IMR-90 (cell line): ENCODE results near the gene HBEGF.

Source experiments
- BHLHE40 ChIP-seq: fragments of 150-350 bp; IDR thresholded peaks from 2 replicates; pipeline ENCODE4 v1.6.1; 2016; ENCODE audit warnings: mild to moderate bottlenecking, low read depth, low read length
- CEBPB ChIP-seq: IDR thresholded peaks from 2 replicates; pipeline ENCODE4 v1.6.1; 2012; ENCODE audit warnings: low read depth, low read length, improper control_type of control experiment
- CHD1 ChIP-seq: IDR thresholded peaks from 2 replicates; pipeline ENCODE4 v1.6.1; 2012; ENCODE audit warnings: low read depth, low read length, improper control_type of control experiment
- FOS ChIP-seq: fragments of 150-350 bp; IDR thresholded peaks from 2 replicates; pipeline ENCODE4 v1.6.1; 2016; ENCODE audit warnings: low read depth, low read length
- MAFK ChIP-seq: IDR thresholded peaks from 2 replicates; pipeline ENCODE4 v1.6.1; 2012; ENCODE audit warnings: low read depth, low read length, improper control_type of control experiment
- MXI1 ChIP-seq: IDR thresholded peaks from 2 replicates; pipeline ENCODE4 v1.6.1; 2012; ENCODE audit warnings: low read depth, mild to moderate bottlenecking, low read length, moderate library complexity, borderline replicate concordance
- NFE2L2 ChIP-seq: fragments of 150-350 bp; IDR thresholded peaks from 2 replicates; pipeline ENCODE4 v1.6.1; 2016; ENCODE audit warnings: low read depth, mild to moderate bottlenecking, low read length
- POLR2A ChIP-seq: IDR thresholded peaks from 2 replicates; pipeline ENCODE4 v1.6.1; 2012; ENCODE audit warnings: mild to moderate bottlenecking, low read depth, low read length
- RAD21 ChIP-seq: IDR thresholded peaks from 2 replicates; pipeline ENCODE4 v1.6.1; 2012; ENCODE audit warnings: low read length, improper control_type of control experiment
- RCOR1 ChIP-seq: IDR thresholded peaks from 2 replicates; pipeline ENCODE4 v1.6.1; 2012; ENCODE audit warnings: mild to moderate bottlenecking, low read length, improper control_type of control experiment; ENCODE audit not compliant: insufficient replicate concordance
- RFX5 ChIP-seq: IDR thresholded peaks from 2 replicates; pipeline ENCODE4 v1.8.0; 2012; ENCODE audit warnings: low read depth, mild to moderate bottlenecking, low read length, moderate library complexity
- SMC3 ChIP-seq: fragments of 150-350 bp; IDR thresholded peaks from 2 replicates; pipeline ENCODE4 v1.6.1; 2016; ENCODE audit warnings: low read depth, mild to moderate bottlenecking, antibody characterized with exemption, low read length, moderate library complexity
- TF ChIP-seq, protein P1 (sequence below): conservative IDR thresholded peaks from 2 replicates; pipeline ENCODE4 v1.5.1; 2012; ENCODE audit warnings: mild to moderate bottlenecking, low read depth, low read length, improper control_type of control experiment
- TF ChIP-seq, protein P2 (sequence below): fragments of 150-350 bp; IDR thresholded peaks from 2 replicates; pipeline ENCODE4 v1.6.1; 2017; ENCODE audit warnings: mild to moderate bottlenecking, antibody characterized with exemption, low read length, low read depth

DNA sequence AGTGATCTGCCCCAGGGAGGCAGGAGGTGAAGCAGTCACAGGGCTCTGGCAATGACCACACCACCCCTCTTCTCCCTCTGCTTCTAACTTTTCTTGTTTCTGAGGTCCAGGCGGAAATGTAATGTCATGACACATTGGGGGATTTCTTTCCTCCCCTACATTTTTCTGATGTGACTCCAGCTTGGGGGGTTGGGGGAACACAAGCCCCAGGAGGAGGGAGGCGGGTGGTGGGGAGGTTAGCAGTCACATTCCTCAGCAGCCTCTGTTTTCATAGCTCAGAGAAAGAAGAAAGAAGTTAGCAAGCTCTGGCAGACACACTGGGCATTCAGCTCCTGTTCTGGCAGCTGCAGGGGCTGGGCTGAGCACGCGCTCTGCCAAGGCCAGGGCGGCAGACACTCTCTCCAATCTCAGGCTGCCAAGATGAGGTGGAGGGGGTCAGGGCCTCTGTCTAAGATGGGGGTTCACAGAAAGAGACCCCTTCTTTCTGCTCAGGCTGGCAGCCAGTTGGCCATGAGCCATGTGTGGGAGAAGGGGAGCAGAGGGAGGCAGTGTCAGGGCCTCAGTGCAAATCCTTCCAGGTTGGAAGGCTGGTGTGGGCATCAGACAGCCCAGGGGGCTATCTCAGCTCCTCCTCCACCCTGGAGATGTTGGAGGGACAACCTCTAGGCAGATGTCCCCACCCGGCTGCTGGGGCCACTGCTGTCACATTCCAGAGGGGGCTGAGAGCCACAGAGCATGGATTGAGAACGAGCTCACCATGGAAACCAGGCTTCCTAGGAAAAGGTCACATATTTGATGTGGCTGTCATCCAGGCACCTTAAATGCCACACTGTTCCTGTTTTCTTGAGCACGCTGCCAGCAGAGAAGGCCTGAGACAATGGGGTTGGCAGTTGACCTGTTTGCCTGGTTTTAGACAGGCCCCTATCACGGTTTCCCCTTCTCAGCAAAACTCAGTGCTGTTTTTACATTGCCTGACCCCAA is 23.4 kb downstream of the HBEGF start:
- peak; percentile 38 for TF ChIP-seq POLR2A
- TF ChIP-seq, protein P1, sequence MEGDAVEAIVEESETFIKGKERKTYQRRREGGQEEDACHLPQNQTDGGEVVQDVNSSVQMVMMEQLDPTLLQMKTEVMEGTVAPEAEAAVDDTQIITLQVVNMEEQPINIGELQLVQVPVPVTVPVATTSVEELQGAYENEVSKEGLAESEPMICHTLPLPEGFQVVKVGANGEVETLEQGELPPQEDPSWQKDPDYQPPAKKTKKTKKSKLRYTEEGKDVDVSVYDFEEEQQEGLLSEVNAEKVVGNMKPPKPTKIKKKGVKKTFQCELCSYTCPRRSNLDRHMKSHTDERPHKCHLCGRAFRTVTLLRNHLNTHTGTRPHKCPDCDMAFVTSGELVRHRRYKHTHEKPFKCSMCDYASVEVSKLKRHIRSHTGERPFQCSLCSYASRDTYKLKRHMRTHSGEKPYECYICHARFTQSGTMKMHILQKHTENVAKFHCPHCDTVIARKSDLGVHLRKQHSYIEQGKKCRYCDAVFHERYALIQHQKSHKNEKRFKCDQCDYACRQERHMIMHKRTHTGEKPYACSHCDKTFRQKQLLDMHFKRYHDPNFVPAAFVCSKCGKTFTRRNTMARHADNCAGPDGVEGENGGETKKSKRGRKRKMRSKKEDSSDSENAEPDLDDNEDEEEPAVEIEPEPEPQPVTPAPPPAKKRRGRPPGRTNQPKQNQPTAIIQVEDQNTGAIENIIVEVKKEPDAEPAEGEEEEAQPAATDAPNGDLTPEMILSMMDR, result no peak
- TF ChIP-seq RAD21, result 0 out of 2 replicates have a peak, but pooled peaks have one; percentile 27
- TF ChIP-seq RFX5, result no peak
- no peak for TF ChIP-seq MAFK
- no peak for TF ChIP-seq RCOR1
- TF ChIP-seq CEBPB, result peak; percentile 47; the same call in 1 of the 2 replicates
- peak; percentile 53; the same call in 1 of the 2 replicates for TF ChIP-seq BHLHE40
- no peak for TF ChIP-seq CHD1
- peak; percentile 78 for TF ChIP-seq FOS
- TF ChIP-seq, protein P2, sequence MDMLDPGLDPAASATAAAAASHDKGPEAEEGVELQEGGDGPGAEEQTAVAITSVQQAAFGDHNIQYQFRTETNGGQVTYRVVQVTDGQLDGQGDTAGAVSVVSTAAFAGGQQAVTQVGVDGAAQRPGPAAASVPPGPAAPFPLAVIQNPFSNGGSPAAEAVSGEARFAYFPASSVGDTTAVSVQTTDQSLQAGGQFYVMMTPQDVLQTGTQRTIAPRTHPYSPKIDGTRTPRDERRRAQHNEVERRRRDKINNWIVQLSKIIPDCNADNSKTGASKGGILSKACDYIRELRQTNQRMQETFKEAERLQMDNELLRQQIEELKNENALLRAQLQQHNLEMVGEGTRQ, result no peak
- TF ChIP-seq MXI1, result peak; percentile 16; the same call in 1 of the 2 replicates
- TF ChIP-seq SMC3, result no peak; the same call in 1 of the 2 replicates
- 0 out of 2 replicates have a peak, but pooled peaks have one; percentile 45 for TF ChIP-seq NFE2L2
